HCT116 (cell line): ENCODE measurements around the gene PBX3. TPM values are rescaled to one million over a fixed set of nuclear protein-coding genes. Genes with fewer than 3 reads are reported as not detected.

ENCODE experiments used
- ATAC-seq: fragments of 200-7000 bp; cut with Tn5 transposase; 2 replicates; pipeline ENCODE4 v1.9.1; 2020; ENCODE audit warnings: mild to moderate bottlenecking, moderate library complexity
- BruUV-seq: library from RNA; stranded (reverse); fragments of 400-500 nt; replicated peaks from 2 replicates; lab custom pipeline; 2021; lab: Mats Ljungman, UMichigan
- CTCF ChIA-PET: fragments of 300-600 bp; sonication (Branson Sonifier 250); formaldehyde crosslinking; loops from one replicate; lab custom pipeline; 2021; ENCODE audit warnings: antibody characterized with exemption; lab: Charles Lee
- POLR2A ChIA-PET: fragments of 300-600, 350-600 bp; sonication (Branson Sonifier 250); formaldehyde crosslinking; loops from one replicate; lab custom pipeline; 2021; ENCODE audit warnings: antibody characterized with exemption; lab: Charles Lee
- RAD21 ChIA-PET, 2 experiments: fragments of 300-600 bp; sonication (Branson Sonifier 250); formaldehyde crosslinking; loops; one replicate each; lab custom pipeline; 2023; ENCODE audit warnings: low total read pairs in 2 of 2; ENCODE audit not compliant: uncharacterized antibody in 2 of 2, unreplicated experiment in 2 of 2, low non-redundant PET in 1 of 2; lab: Charles Lee
- DNase-seq: peaks from one replicate; pipeline ENCODE4 v3.0.0-alpha.2; 2010; ENCODE audit warnings: low read depth, low spot score
- H2AFZ ChIP-seq: fragments of 200-600 bp; shearing (Covaris generic), sonication (generic); 2 replicates; pipeline ENCODE4 v1.6.1; 2017; ENCODE audit warnings: low read depth, mixed run types, mixed read lengths, antibody characterized with exemption, low read length; ENCODE audit not compliant: poor library complexity, severe bottlenecking
- H3K27ac ChIP-seq: 2 replicates; pipeline ENCODE4 v1.5.1; 2012; ENCODE audit warnings: low read depth, low read length
- H3K27me3 ChIP-seq: fragments of 200-600 bp; sonication (generic); 2 replicates; pipeline ENCODE4 v1.6.1; 2016; ENCODE audit warnings: mixed run types, low read length, mixed read lengths; ENCODE audit not compliant: insufficient read depth
- H3K36me3 ChIP-seq, 2 experiments: fragments of 200-500 bp in 1 of 2; fragments of 200-600 bp in 1 of 2; sonication (Bioruptor generic) in 1 of 2; sonication (generic) in 1 of 2; 2 replicates each; pipeline versions ENCODE4 v1.5.1 to v1.6.1; 2014 to 2016; ENCODE audit warnings: low read length in 2 of 2, inconsistent platforms in 1 of 2, mixed read lengths in 1 of 2, mixed run types in 1 of 2; ENCODE audit not compliant: insufficient read depth in 2 of 2, control insufficient read depth in 1 of 2
- H3K4me1 ChIP-seq, 2 experiments: fragments of 200-600 bp in 1 of 2; sonication (generic) in 1 of 2; 2 replicates each; pipeline versions ENCODE4 v1.5.1 to v1.6.1; 2012 to 2017; ENCODE audit warnings: low read length in 2 of 2, inconsistent platforms in 1 of 2, mild to moderate bottlenecking in 1 of 2, mixed read lengths in 1 of 2, mixed run types in 1 of 2, moderate library complexity in 1 of 2; ENCODE audit not compliant: insufficient read depth in 2 of 2, control insufficient read depth in 1 of 2
- H3K4me2 ChIP-seq: fragments of 200-600 bp; sonication (generic); 2 replicates; pipeline ENCODE4 v1.6.1; 2017; ENCODE audit warnings: mixed run types, low read length, mixed read lengths
- H3K4me3 ChIP-seq, 2 experiments: fragments of 200-600 bp in 1 of 2; sonication (generic) in 1 of 2; replicated peaks in 1 of 2; 2 replicates each; pipeline ENCODE4 v1.5.1; 2011 to 2016; ENCODE audit warnings: low read length in 2 of 2, control low read depth in 1 of 2, low read depth in 1 of 2, mild to moderate bottlenecking in 1 of 2, mixed read lengths in 1 of 2, mixed run types in 1 of 2
- H3K79me2 ChIP-seq: fragments of 200-600 bp; sonication (generic); 2 replicates; pipeline ENCODE4 v1.6.1; 2017; ENCODE audit warnings: mild to moderate bottlenecking, mixed run types, low read length, moderate library complexity, mixed read lengths; ENCODE audit not compliant: insufficient read depth
- H3K9ac ChIP-seq: fragments of 200-600 bp; sonication (generic); 2 replicates; pipeline ENCODE4 v1.6.1; 2016; ENCODE audit warnings: low read length, mixed read lengths
- H3K9me2 ChIP-seq: fragments of 200-600 bp; sonication (generic), shearing (Covaris generic); 2 replicates; pipeline ENCODE4 v1.6.1; 2017; ENCODE audit warnings: mixed run types, mild to moderate bottlenecking, moderate library complexity; ENCODE audit not compliant: insufficient read depth
- H3K9me3 ChIP-seq, 2 experiments: fragments of 200-500 bp in 1 of 2; fragments of 200-600 bp in 1 of 2; sonication (Bioruptor generic) in 1 of 2; sonication (generic) in 1 of 2; 2 replicates each; pipeline ENCODE4 v1.6.1; 2014 to 2017; ENCODE audit warnings: low read length in 2 of 2, mixed read lengths in 2 of 2, inconsistent platforms in 1 of 2, low read depth in 1 of 2, mild to moderate bottlenecking in 1 of 2, mixed run types in 1 of 2, moderate library complexity in 1 of 2; ENCODE audit not compliant: control insufficient read depth in 1 of 2, insufficient read depth in 1 of 2
- H4K20me1 ChIP-seq: fragments of 200-600 bp; sonication (generic), shearing (Covaris generic); 2 replicates; pipeline ENCODE4 v1.6.1; 2017; ENCODE audit warnings: mixed run types, mild to moderate bottlenecking, moderate library complexity; ENCODE audit not compliant: insufficient read depth
- CBX3 ChIP-seq: IDR thresholded peaks from 2 replicates; pipeline ENCODE4 v1.6.1; 2012; ENCODE audit warnings: low read depth
- CEBPB ChIP-seq: IDR thresholded peaks from 2 replicates; pipeline ENCODE4 v1.6.1; 2012; ENCODE audit warnings: low read depth
- EGR1 ChIP-seq: IDR thresholded peaks from 2 replicates; pipeline ENCODE4 v1.6.1; 2012; ENCODE audit warnings: low read depth
- ELF1 ChIP-seq: IDR thresholded peaks from 2 replicates; pipeline ENCODE4 v1.6.1; 2012; ENCODE audit warnings: low read depth, borderline replicate concordance
- EZH2 ChIP-seq: fragments of 200-600 bp; sonication (generic); IDR thresholded peaks from 2 replicates; pipeline ENCODE4 v1.6.1; 2017; ENCODE audit warnings: antibody characterized with exemption, mixed run types
- FOSL1 ChIP-seq: IDR thresholded peaks from 2 replicates; pipeline ENCODE4 v1.6.1; 2012; ENCODE audit warnings: low read depth
- JUND ChIP-seq: IDR thresholded peaks from 2 replicates; pipeline ENCODE4 v1.6.1; 2012
- POLR2A ChIP-seq: IDR thresholded peaks from 2 replicates; pipeline ENCODE4 v1.7.0; 2011; ENCODE audit warnings: borderline replicate concordance; ENCODE audit not compliant: insufficient read depth, insufficient read length; ENCODE audit errors: extremely low read depth
- POLR2AphosphoS5 ChIP-seq: IDR thresholded peaks from 2 replicates; pipeline ENCODE4 v1.6.1; 2011; ENCODE audit warnings: mild to moderate bottlenecking, low read depth, low read length, moderate library complexity
- RAD21 ChIP-seq: IDR thresholded peaks from 2 replicates; pipeline ENCODE4 v1.6.1; 2012; ENCODE audit warnings: low read depth, mild to moderate bottlenecking
- SRF ChIP-seq: IDR thresholded peaks from 2 replicates; pipeline ENCODE4 v1.6.1; 2012; ENCODE audit warnings: low read depth
- YY1 ChIP-seq: IDR thresholded peaks from 2 replicates; pipeline ENCODE4 v1.6.1; 2011; ENCODE audit warnings: low read length, low read depth, moderate library complexity, mild to moderate bottlenecking; ENCODE audit not compliant: insufficient replicate concordance; ENCODE audit errors: extremely low read depth
- ZFX ChIP-seq: fragments of 450-650 bp; IDR thresholded peaks from 2 replicates; pipeline ENCODE4 v1.6.1; 2017
- intact Hi-C: fragments of 100-400 bp; cut with micrococcal nuclease; formaldehyde crosslinking; loops from 2 replicates; pipeline ENCODE4 v1.10.0; 2022
- total RNA-seq: library from RNA; stranded (reverse); gene quantifications from one replicate; pipeline ENCODE4 v1.2.1, GENCODE V29; 2021; ENCODE audit not compliant: unreplicated experiment
- TF ChIP-seq, protein P1 (sequence below): IDR thresholded peaks from 2 replicates; pipeline ENCODE4 v1.6.1; 2012; ENCODE audit warnings: low read depth
- TF ChIP-seq, protein P2 (sequence below): IDR thresholded peaks from 2 replicates; pipeline ENCODE4 v1.6.1; 2011; ENCODE audit warnings: mild to moderate bottlenecking, low read length, moderate library complexity; ENCODE audit not compliant: insufficient replicate concordance; ENCODE audit errors: extremely low read depth
- TF ChIP-seq, protein P3 (sequence below): IDR thresholded peaks from 2 replicates; pipeline ENCODE4 v1.6.1; 2012

PBX3 gene
- total RNA-seq, 1 experiment from 2014 or later = 13.5 TPM

DNA sequence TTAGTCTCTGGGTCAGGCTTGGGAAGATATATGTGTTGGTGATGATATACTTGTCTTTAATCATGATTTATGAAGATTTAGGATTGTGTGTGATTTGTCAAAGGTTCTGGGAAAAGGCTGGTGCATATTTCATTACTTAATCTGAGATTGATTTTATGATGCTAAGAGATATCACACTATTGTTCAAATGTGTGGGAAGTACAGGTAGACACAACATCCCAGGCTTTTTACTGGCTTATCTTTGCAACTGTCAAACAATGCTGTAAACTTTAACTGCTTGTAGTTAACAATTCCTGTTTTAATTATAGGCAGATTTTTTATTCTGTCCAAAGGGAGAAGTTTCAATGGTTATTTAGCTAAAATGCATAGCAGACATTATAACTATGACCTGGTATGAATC lies 23.9 kb downstream of the PBX3 start (continued):
- TF ChIP-seq, protein P1, sequence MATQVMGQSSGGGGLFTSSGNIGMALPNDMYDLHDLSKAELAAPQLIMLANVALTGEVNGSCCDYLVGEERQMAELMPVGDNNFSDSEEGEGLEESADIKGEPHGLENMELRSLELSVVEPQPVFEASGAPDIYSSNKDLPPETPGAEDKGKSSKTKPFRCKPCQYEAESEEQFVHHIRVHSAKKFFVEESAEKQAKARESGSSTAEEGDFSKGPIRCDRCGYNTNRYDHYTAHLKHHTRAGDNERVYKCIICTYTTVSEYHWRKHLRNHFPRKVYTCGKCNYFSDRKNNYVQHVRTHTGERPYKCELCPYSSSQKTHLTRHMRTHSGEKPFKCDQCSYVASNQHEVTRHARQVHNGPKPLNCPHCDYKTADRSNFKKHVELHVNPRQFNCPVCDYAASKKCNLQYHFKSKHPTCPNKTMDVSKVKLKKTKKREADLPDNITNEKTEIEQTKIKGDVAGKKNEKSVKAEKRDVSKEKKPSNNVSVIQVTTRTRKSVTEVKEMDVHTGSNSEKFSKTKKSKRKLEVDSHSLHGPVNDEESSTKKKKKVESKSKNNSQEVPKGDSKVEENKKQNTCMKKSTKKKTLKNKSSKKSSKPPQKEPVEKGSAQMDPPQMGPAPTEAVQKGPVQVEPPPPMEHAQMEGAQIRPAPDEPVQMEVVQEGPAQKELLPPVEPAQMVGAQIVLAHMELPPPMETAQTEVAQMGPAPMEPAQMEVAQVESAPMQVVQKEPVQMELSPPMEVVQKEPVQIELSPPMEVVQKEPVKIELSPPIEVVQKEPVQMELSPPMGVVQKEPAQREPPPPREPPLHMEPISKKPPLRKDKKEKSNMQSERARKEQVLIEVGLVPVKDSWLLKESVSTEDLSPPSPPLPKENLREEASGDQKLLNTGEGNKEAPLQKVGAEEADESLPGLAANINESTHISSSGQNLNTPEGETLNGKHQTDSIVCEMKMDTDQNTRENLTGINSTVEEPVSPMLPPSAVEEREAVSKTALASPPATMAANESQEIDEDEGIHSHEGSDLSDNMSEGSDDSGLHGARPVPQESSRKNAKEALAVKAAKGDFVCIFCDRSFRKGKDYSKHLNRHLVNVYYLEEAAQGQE = no peak
- no peak for TF ChIP-seq CEBPB
- TF ChIP-seq, protein P2, sequence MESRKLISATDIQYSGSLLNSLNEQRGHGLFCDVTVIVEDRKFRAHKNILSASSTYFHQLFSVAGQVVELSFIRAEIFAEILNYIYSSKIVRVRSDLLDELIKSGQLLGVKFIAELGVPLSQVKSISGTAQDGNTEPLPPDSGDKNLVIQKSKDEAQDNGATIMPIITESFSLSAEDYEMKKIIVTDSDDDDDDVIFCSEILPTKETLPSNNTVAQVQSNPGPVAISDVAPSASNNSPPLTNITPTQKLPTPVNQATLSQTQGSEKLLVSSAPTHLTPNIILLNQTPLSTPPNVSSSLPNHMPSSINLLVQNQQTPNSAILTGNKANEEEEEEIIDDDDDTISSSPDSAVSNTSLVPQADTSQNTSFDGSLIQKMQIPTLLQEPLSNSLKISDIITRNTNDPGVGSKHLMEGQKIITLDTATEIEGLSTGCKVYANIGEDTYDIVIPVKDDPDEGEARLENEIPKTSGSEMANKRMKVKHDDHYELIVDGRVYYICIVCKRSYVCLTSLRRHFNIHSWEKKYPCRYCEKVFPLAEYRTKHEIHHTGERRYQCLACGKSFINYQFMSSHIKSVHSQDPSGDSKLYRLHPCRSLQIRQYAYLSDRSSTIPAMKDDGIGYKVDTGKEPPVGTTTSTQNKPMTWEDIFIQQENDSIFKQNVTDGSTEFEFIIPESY = no peak
- TF ChIP-seq EZH2 = no peak

DNA sequence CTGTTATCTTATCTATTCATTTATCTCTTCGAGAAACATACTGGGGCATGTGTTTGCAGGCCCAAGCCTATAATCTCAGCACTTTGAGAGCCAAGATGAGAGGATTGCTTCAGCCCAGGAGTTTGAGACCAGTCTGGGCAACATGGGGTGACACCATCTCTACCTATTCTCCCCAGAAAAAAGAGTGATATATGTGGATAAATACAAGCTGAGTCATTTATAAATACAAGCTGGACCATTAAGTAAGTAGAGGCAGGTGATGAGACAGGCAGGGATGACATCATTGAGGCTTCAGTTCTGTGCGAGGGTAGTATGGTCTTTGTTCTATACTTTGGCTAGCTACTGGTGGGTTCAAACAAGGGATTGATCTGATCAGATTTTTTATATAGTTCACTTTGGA lies 25.6 kb downstream of the PBX3 start:
- RAD21 ChIA-PET = no interaction called here
- TF ChIP-seq EGR1 (no peak), JUND (no peak), CBX3 (no peak), ELF1 (no peak), RAD21 (no peak), POLR2AphosphoS5 (no peak), SRF (no peak), FOSL1 (no peak), POLR2A (no peak), YY1 (no peak), ZFX (no peak)
- TF ChIP-seq, protein P3, sequence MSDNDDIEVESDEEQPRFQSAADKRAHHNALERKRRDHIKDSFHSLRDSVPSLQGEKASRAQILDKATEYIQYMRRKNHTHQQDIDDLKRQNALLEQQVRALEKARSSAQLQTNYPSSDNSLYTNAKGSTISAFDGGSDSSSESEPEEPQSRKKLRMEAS = no peak
- TF ChIP-seq, protein P1 = no peak

More for the DNA sequence above, 25.6 kb downstream of the PBX3 start:
- Histone ChIP-seq H3K9me3 (no peaks in the 10 kb centered on the region), H3K9me2 (no peaks in the 10 kb centered on the region), H4K20me1 (no peaks in the 10 kb centered on the region), H3K27me3 (no peaks in the 10 kb centered on the region), H3K79me2 (no peaks in the 10 kb centered on the region), H3K36me3 (no peaks in the 10 kb centered on the region), H3K9ac (no peak overlapping the region), H3K27ac (no peak overlapping the region), H3K4me2 (no peak overlapping the region), H3K4me1 (no peaks in the 10 kb centered on the region), H3K4me3 (no peak overlapping the region), H2AFZ (no peak overlapping the region)
- intact Hi-C loops = no loop called here
- DNase-seq (no peak), ATAC-seq (no peak)
- no TSS peak for BruUV-seq
- POLR2A ChIA-PET = no interaction called here
- CTCF ChIA-PET = no interaction called here
